Panc1 (cell line): ENCODE results near the gene TK2. TPM values are rescaled to one million over a fixed set of nuclear protein-coding genes. Genes with fewer than 3 reads are reported as not detected.
"Not testable (repeated sequence)": the region's sequence is repeated elsewhere in the genome, so short reads cannot be mapped to it uniquely, and the experiment has no call there.

Experiments used
- ATAC-seq: fragments of 200-7000 bp; cut with Tn5 transposase; 2 replicates; pipeline ENCODE4 v1.9.1; 2020; ENCODE audit warnings: mild to moderate bottlenecking, moderate library complexity
- BruUV-seq: library from RNA; stranded (reverse); fragments of 400-500 nt; replicated peaks from 2 replicates; lab custom pipeline; 2021; lab: Mats Ljungman, UMichigan
- CTCF ChIA-PET: fragments of 300-600 bp; sonication (Branson Sonifier 250); formaldehyde crosslinking; loops from one replicate; lab custom pipeline; 2022; ENCODE audit warnings: antibody characterized with exemption; lab: Charles Lee
- POLR2A ChIA-PET: fragments of 300-600 bp; sonication (Branson Sonifier 250); formaldehyde crosslinking; loops from one replicate; lab custom pipeline; 2022; ENCODE audit warnings: antibody characterized with exemption; lab: Charles Lee
- DNase-seq: peaks from one replicate; pipeline ENCODE4 v3.0.0-alpha.2; 2010; ENCODE audit warnings: low read depth, low spot score
- H3K27ac ChIP-seq: 2 replicates; pipeline ENCODE4 v1.5.1; 2011; ENCODE audit warnings: mild to moderate bottlenecking, low read length, inconsistent platforms
- H3K27me3 ChIP-seq: fragments of 200-500 bp; sonication (Bioruptor generic); 2 replicates; pipeline ENCODE4 v1.6.0; 2014; ENCODE audit warnings: low read length, inconsistent platforms; ENCODE audit not compliant: control insufficient read depth, insufficient read depth
- H3K36me3 ChIP-seq: fragments of 200-500 bp; sonication (Bioruptor generic); 2 replicates; pipeline ENCODE4 v1.5.1; 2014; ENCODE audit warnings: inconsistent platforms, mild to moderate bottlenecking, low read length, moderate library complexity; ENCODE audit not compliant: control insufficient read depth, insufficient read depth
- H3K4me1 ChIP-seq: 2 replicates; pipeline ENCODE4 v1.5.1; 2011; ENCODE audit warnings: inconsistent platforms, mild to moderate bottlenecking, low read length, moderate library complexity; ENCODE audit not compliant: control insufficient read depth, insufficient read depth
- H3K4me3 ChIP-seq, 2 experiments: 2 replicates each; pipeline ENCODE4 v1.5.1; 2011 to 2012; ENCODE audit warnings: low read depth in 2 of 2, low read length in 2 of 2, mild to moderate bottlenecking in 2 of 2, inconsistent platforms in 1 of 2, moderate library complexity in 1 of 2
- H3K9me3 ChIP-seq: fragments of 200-500 bp; sonication (Bioruptor generic); 2 replicates; pipeline ENCODE4 v1.5.1; 2014; ENCODE audit warnings: low read depth, mild to moderate bottlenecking, inconsistent platforms, low read length, moderate library complexity; ENCODE audit not compliant: control insufficient read depth, insufficient read depth
- POLR2AphosphoS5 ChIP-seq: IDR thresholded peaks from 2 replicates; pipeline ENCODE4 v1.6.1; 2012; ENCODE audit warnings: mild to moderate bottlenecking, low read depth, low read length, moderate library complexity
- SIN3A ChIP-seq: IDR thresholded peaks from 2 replicates; pipeline ENCODE4 v1.6.1; 2012; ENCODE audit warnings: low read depth, mild to moderate bottlenecking, low read length, moderate library complexity, borderline replicate concordance; ENCODE audit not compliant: insufficient read depth
- TCF7L2 ChIP-seq: IDR thresholded peaks from 2 replicates; pipeline ENCODE4 v1.6.1; 2011; ENCODE audit warnings: mild to moderate bottlenecking, low read depth, low read length, inconsistent platforms
- in situ Hi-C: cut with HindIII; loops from 2 replicates; pipeline ENCODE4 v1.10.0; 2016; ENCODE audit warnings: low sequenced_read_pairs, low pct_unique_long_range_greater_than_20kb
- intact Hi-C: fragments of 100-400 bp; cut with micrococcal nuclease; formaldehyde crosslinking; loops from one replicate; pipeline ENCODE4 v1.10.0; 2022; ENCODE audit not compliant: unreplicated experiment
- total RNA-seq: library from RNA; stranded (reverse); gene quantifications from one replicate; pipeline ENCODE4 v1.2.1, GENCODE V29; 2021; ENCODE audit not compliant: unreplicated experiment
- TF ChIP-seq, protein P1 (sequence below): fragments of 450-650 bp; IDR thresholded peaks from 2 replicates; pipeline ENCODE4 v1.5.1; 2017; ENCODE audit warnings: mild to moderate bottlenecking
- TF ChIP-seq, protein P2 (sequence below), 2 experiments: IDR thresholded peaks; 2 replicates each; pipeline ENCODE4 v1.6.1; 2011 to 2012; ENCODE audit warnings: low read depth in 2 of 2, control low read depth in 1 of 2, low read length in 1 of 2, mild to moderate bottlenecking in 1 of 2, moderate library complexity in 1 of 2; ENCODE audit not compliant: insufficient read depth in 1 of 2

TK2 gene
- total RNA-seq, 1 experiment from 2014 or later: 17.1 TPM

DNA sequence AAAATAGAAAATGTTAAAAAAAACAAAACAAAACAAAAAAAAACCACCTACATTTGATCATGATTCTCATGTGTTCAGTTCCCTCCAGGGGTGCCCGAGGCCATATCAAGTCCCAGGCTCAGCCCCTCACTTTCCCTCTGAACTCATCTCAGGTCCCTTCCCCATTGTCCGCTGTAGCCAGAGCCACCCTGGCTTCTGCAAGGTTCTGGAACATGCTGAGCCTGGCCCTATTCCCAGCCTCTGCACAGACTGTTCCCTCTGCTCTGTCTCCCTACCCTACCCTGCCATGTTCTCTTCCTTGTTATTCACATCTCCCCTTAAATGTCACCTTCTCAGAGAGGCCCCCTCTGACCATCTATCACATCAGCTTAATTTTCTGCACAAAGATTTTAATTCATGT lies 46.9 kb downstream of the TK2 start:
- TF ChIP-seq SIN3A: no peak
- no peak for TF ChIP-seq TCF7L2
- TF ChIP-seq, protein P1, sequence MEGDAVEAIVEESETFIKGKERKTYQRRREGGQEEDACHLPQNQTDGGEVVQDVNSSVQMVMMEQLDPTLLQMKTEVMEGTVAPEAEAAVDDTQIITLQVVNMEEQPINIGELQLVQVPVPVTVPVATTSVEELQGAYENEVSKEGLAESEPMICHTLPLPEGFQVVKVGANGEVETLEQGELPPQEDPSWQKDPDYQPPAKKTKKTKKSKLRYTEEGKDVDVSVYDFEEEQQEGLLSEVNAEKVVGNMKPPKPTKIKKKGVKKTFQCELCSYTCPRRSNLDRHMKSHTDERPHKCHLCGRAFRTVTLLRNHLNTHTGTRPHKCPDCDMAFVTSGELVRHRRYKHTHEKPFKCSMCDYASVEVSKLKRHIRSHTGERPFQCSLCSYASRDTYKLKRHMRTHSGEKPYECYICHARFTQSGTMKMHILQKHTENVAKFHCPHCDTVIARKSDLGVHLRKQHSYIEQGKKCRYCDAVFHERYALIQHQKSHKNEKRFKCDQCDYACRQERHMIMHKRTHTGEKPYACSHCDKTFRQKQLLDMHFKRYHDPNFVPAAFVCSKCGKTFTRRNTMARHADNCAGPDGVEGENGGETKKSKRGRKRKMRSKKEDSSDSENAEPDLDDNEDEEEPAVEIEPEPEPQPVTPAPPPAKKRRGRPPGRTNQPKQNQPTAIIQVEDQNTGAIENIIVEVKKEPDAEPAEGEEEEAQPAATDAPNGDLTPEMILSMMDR: no peak
- TF ChIP-seq, protein P2, sequence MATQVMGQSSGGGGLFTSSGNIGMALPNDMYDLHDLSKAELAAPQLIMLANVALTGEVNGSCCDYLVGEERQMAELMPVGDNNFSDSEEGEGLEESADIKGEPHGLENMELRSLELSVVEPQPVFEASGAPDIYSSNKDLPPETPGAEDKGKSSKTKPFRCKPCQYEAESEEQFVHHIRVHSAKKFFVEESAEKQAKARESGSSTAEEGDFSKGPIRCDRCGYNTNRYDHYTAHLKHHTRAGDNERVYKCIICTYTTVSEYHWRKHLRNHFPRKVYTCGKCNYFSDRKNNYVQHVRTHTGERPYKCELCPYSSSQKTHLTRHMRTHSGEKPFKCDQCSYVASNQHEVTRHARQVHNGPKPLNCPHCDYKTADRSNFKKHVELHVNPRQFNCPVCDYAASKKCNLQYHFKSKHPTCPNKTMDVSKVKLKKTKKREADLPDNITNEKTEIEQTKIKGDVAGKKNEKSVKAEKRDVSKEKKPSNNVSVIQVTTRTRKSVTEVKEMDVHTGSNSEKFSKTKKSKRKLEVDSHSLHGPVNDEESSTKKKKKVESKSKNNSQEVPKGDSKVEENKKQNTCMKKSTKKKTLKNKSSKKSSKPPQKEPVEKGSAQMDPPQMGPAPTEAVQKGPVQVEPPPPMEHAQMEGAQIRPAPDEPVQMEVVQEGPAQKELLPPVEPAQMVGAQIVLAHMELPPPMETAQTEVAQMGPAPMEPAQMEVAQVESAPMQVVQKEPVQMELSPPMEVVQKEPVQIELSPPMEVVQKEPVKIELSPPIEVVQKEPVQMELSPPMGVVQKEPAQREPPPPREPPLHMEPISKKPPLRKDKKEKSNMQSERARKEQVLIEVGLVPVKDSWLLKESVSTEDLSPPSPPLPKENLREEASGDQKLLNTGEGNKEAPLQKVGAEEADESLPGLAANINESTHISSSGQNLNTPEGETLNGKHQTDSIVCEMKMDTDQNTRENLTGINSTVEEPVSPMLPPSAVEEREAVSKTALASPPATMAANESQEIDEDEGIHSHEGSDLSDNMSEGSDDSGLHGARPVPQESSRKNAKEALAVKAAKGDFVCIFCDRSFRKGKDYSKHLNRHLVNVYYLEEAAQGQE (IDR thresholded peaks at IDR 0.05; ENCODE audit: insufficient read depth in 1 of 2, low read depth in 2 of 2, low read length in 1 of 2): no peak
- no peak for TF ChIP-seq POLR2AphosphoS5
- Histone ChIP-seq H3K27me3 (no peaks in the 10 kb centered on the region), H3K4me3 (no peak overlapping the region), H3K9me3 (no peaks in the 10 kb centered on the region), H3K27ac (no peak overlapping the region), H3K36me3 (no peaks in the 10 kb centered on the region), H3K4me1 (no peaks in the 10 kb centered on the region)
- BruUV-seq: no TSS peak
- POLR2A ChIA-PET: no interaction called here
- CTCF ChIA-PET: no interaction called here
- DNase-seq: no peak
- intact Hi-C loops: no loop called here
- no peak for ATAC-seq
- in situ Hi-C loops: no loop called here

DNA sequence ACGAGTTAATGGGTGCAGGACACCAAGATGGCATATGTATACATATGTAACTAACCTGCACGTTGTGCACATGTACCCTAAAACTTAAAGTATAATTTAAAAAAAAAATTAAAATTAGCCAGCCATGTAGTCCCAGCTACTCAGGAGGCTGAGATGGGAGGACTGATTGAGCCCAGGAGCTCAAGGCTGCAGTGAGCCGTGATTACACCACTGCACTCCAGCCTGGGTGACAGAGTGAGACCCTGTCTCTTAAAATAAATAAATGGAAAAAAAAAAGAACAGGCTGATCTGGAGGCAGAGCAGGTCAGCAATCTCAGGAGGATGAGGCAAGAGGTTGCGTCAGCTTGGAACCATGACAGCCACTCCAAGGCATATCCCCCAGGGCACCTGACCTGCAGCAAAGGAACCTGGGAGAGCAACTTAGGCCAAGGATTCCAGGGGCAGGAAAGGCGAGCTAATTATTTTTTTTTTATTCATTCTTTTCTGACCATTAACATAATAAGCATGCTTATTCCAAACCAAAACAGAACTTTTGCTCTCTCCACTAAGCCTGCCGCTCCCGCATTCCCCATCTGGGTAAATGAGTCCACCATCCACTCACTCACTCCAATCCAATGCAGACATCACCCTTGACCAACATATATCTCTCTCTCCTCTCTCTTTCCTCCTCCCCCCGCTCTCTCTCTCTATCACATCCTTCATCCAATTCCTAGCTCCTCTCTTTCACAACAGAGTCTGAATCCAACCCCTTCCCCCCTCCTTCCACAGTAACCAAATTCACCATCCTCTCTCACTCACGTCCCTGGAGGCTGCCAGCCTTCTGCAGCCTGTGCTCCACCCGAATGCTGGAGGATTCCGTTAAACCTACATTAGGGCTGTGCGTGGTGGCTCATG lies 47.7 kb downstream of the TK2 start:
- in situ Hi-C loops (no loop called here), intact Hi-C loops (no loop called here)
- H3K4me3 ChIP-seq: no peak overlapping the region
- no peaks in the 10 kb centered on the region for H3K4me1 ChIP-seq
- no peak overlapping the region for H3K27ac ChIP-seq
- TF ChIP-seq, protein P1: no peak
- TF ChIP-seq, protein P2 (IDR thresholded peaks at IDR 0.05; ENCODE audit: insufficient read depth in 1 of 2, low read depth in 2 of 2, low read length in 1 of 2): no peak
- TF ChIP-seq TCF7L2: no peak
- TF ChIP-seq POLR2AphosphoS5: no peak
- no peak for TF ChIP-seq SIN3A
- ATAC-seq: no peak
- H3K27me3 ChIP-seq: no peaks in the 10 kb centered on the region
- H3K36me3 ChIP-seq: no peaks in the 10 kb centered on the region
- CTCF ChIA-PET: no interaction called here
- no peak for DNase-seq
- no peaks in the 10 kb centered on the region for H3K9me3 ChIP-seq
- BruUV-seq: no TSS peak
- POLR2A ChIA-PET: no interaction called here

DNA sequence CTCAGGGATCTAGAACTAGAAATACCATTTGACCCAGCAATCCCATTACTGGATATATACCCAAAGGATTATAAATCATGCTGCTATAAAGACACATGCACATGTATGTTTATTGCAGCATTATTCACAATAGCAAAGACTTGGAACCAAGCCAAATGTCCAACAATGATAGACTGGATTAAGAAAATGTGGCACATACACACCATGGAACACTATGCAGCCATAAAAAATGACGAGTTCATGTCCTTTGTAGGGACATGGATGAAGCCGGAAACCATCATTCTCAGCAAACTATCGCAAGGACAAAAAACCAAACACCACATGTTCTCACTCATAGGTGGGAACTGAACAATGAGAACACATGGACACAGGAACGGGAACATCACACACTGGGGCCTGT lies 48.4 kb downstream of the TK2 start:
- BruUV-seq, H3K27me3 ChIP-seq, CTCF ChIA-PET, intact Hi-C loops, POLR2A ChIA-PET, in situ Hi-C loops, H3K4me1 ChIP-seq, ATAC-seq, H3K9me3 ChIP-seq, H3K4me3 ChIP-seq, H3K27ac ChIP-seq, H3K36me3 ChIP-seq, DNase-seq: not testable (repeated sequence)
